NT2/D1 (cell line): ENCODE measurements around the gene SLC22A5.

Experiments
- DNase-seq: peaks from one replicate; pipeline ENCODE4 v3.0.0-alpha.2; 2011; ENCODE audit warnings: low read depth, low spot score
- H3K27me3 ChIP-seq: 2 replicates; pipeline ENCODE4 v1.6.0; 2011; ENCODE audit warnings: mild to moderate bottlenecking; ENCODE audit not compliant: insufficient read length, insufficient read depth
- H3K36me3 ChIP-seq: 2 replicates; pipeline ENCODE4 v1.6.1; 2011; ENCODE audit warnings: mild to moderate bottlenecking, low read length, mixed read lengths; ENCODE audit not compliant: insufficient read depth, insufficient read length
- H3K4me1 ChIP-seq: 2 replicates; pipeline ENCODE4 v1.5.1; 2011; ENCODE audit not compliant: insufficient read depth, insufficient read length
- H3K4me3 ChIP-seq: 2 replicates; pipeline ENCODE4 v1.5.1; 2011; ENCODE audit warnings: low read depth; ENCODE audit not compliant: insufficient read length
- H3K9ac ChIP-seq: 2 replicates; pipeline ENCODE4 v1.6.0; 2011; ENCODE audit warnings: low read depth; ENCODE audit not compliant: insufficient read length
- H3K9me3 ChIP-seq: 2 replicates; pipeline ENCODE4 v1.5.1; 2011; ENCODE audit warnings: mild to moderate bottlenecking, low read length; ENCODE audit not compliant: insufficient read depth
- SUZ12 ChIP-seq: IDR thresholded peaks from 2 replicates; pipeline ENCODE4 v1.6.1; 2011; ENCODE audit not compliant: insufficient read length, insufficient read depth; ENCODE audit errors: extremely low read depth
- YY1 ChIP-seq: IDR thresholded peaks from 2 replicates; pipeline ENCODE4 v1.6.1; 2011; ENCODE audit not compliant: insufficient read length, insufficient read depth
- ZNF274 ChIP-seq: IDR thresholded peaks from 2 replicates; pipeline ENCODE4 v1.6.1; 2011; ENCODE audit warnings: mild to moderate bottlenecking, low read depth, low read length

Gene SLC22A5

GRCh38 chr5:132334812-132335211 lies 34.7 kb upstream of the SLC22A5 start:
- no peaks in the 10 kb centered on the region for H3K27me3 ChIP-seq
- no peaks in the 10 kb centered on the region for H3K36me3 ChIP-seq
- no peak overlapping the region for H3K9ac ChIP-seq
- no peaks in the 10 kb centered on the region for H3K4me1 ChIP-seq
- TF ChIP-seq SUZ12: no peak
- no peak for TF ChIP-seq ZNF274
- TF ChIP-seq YY1: no peak
- H3K4me3 ChIP-seq: no peak overlapping the region
- DNase-seq: no peak
- peaks cover 6% of the 10 kb centered on the region; the same call in 1 of the 2 replicates for H3K9me3 ChIP-seq

- no peaks in the 10 kb centered on the region for H3K27me3 ChIP-seq
- no peaks in the 10 kb centered on the region for H3K4me1 ChIP-seq
- no peaks in the 10 kb centered on the region for H3K36me3 ChIP-seq
- H3K9me3 ChIP-seq: peaks cover 6% of the 10 kb centered on the region; the same call in 1 of the 2 replicates
- H3K9ac ChIP-seq: no peak overlapping the region
- DNase-seq: no peak
- no peak overlapping the region for H3K4me3 ChIP-seq
- TF ChIP-seq ZNF274 (no peak), YY1 (no peak), SUZ12 (no peak)
These were observed 34.1 kb upstream of the SLC22A5 start for GRCh38 chr5:132335402-132335801.

- Histone ChIP-seq H3K27me3 (no peaks in the 10 kb centered on the region), H3K36me3 (no peaks in the 10 kb centered on the region), H3K4me3 (no peak overlapping the region), H3K9me3 (peaks cover 6% of the 10 kb centered on the region; the same call in 1 of the 2 replicates), H3K9ac (no peak overlapping the region), H3K4me1 (no peaks in the 10 kb centered on the region)
- DNase-seq: no peak
- no peak for TF ChIP-seq ZNF274
- TF ChIP-seq YY1: no peak
- TF ChIP-seq SUZ12: no peak
These were observed 30.0 kb upstream of the SLC22A5 start for GRCh38 chr5:132339502-132339901.

- no peak for TF ChIP-seq SUZ12
- TF ChIP-seq ZNF274: no peak
- no peak for TF ChIP-seq YY1
- no peaks in the 10 kb centered on the region for H3K36me3 ChIP-seq
These were observed 27.0 kb upstream of the SLC22A5 start for GRCh38 chr5:132342291-132343180.

GRCh38 chr5:132344775-132345514 lies 24.6 kb upstream of the SLC22A5 start:
- Histone ChIP-seq H3K27me3 (no peaks in the 10 kb centered on the region), H3K36me3 (peaks cover 3% of the 10 kb centered on the region), H3K4me1 (no peaks in the 10 kb centered on the region), H3K4me3 (no peak overlapping the region), H3K9me3 (peaks cover 11% of the 10 kb centered on the region; the same call in 1 of the 2 replicates), H3K9ac (no peak overlapping the region)
- TF ChIP-seq YY1 (no peak), SUZ12 (no peak), ZNF274 (no peak)
- no peak for DNase-seq

More at GRCh38 chr5:132342291-132343180, 27.0 kb upstream of the SLC22A5 start:
- Histone ChIP-seq H3K9ac (no peak overlapping the region), H3K27me3 (no peaks in the 10 kb centered on the region), H3K9me3 (peaks cover 6% of the 10 kb centered on the region; the same call in 1 of the 2 replicates), H3K4me1 (no peaks in the 10 kb centered on the region), H3K4me3 (no peak overlapping the region)
- DNase-seq: no peak

GRCh38 chr5:132353486-132353995 lies 16.0 kb upstream of the SLC22A5 start:
- DNase-seq: no peak
- Histone ChIP-seq H3K9me3 (peaks cover 21% of the 10 kb centered on the region; the same call in 1 of the 2 replicates), H3K36me3 (peaks cover 3% of the 10 kb centered on the region), H3K4me1 (peaks cover 12% of the 10 kb centered on the region), H3K9ac (no peak overlapping the region), H3K27me3 (no peaks in the 10 kb centered on the region), H3K4me3 (no peak overlapping the region)
- TF ChIP-seq SUZ12: no peak
- no peak for TF ChIP-seq YY1
- TF ChIP-seq ZNF274: no peak

GRCh38 chr5:132354381-132355139 lies 14.9 kb upstream of the SLC22A5 start:
- Histone ChIP-seq H3K9ac (no peak overlapping the region), H3K36me3 (no peaks in the 10 kb centered on the region), H3K4me1 (peaks cover 12% of the 10 kb centered on the region), H3K9me3 (peaks cover 14% of the 10 kb centered on the region; the same call in 1 of the 2 replicates), H3K4me3 (no peak overlapping the region), H3K27me3 (no peaks in the 10 kb centered on the region)
- no peak for DNase-seq
- TF ChIP-seq SUZ12: no peak
